LNCAP (cell line): ENCODE data around the gene ARMH3.

Source experiments
- TF ChIP-seq, protein P1 (sequence below): fragments of 450-650 bp; IDR thresholded peaks from 2 replicates; pipeline ENCODE4 v1.5.1; 2017; ENCODE audit warnings: mild to moderate bottlenecking

Gene ARMH3

DNA sequence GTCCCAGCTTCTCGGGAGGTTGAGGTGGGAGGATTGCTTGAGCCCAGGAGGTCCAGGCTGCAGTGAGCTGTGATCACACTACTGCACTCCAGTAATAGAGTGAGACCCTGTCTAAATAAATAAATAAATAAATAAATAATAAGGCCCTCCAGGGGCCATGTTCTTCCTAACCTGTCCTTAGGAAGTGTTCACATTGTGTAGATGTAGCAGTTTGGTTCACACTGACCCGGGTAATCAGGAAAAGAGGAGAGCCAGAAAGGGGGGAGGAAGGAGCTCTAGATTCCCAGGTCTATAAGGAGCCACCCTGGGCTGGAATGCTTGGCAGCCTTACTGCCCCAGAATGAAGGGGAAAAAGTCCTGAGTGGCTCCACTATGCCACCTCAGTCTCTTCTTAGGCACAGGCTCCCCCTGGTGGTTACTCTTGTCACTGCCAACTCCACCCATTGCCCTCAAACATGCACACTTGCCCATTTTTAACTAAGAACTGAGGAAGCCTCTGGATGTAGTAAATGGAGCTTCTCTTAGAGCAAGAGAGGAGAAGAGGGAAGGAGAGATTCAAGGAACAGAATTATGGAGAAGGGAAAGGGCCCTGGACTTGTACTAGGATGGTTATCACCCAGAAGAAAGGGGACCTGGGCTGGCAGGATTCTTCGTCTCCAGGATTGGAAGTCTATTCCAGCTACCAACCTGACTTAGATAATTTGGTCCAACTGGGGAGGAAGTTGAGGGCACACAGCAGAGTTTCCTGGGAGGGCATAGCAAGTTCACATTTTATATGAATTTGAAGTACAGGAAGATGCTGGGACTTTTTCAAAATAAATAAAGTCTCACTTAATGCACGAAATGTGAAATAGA, 16.9 kb upstream of the ARMH3 start:
- TF ChIP-seq, protein P1, sequence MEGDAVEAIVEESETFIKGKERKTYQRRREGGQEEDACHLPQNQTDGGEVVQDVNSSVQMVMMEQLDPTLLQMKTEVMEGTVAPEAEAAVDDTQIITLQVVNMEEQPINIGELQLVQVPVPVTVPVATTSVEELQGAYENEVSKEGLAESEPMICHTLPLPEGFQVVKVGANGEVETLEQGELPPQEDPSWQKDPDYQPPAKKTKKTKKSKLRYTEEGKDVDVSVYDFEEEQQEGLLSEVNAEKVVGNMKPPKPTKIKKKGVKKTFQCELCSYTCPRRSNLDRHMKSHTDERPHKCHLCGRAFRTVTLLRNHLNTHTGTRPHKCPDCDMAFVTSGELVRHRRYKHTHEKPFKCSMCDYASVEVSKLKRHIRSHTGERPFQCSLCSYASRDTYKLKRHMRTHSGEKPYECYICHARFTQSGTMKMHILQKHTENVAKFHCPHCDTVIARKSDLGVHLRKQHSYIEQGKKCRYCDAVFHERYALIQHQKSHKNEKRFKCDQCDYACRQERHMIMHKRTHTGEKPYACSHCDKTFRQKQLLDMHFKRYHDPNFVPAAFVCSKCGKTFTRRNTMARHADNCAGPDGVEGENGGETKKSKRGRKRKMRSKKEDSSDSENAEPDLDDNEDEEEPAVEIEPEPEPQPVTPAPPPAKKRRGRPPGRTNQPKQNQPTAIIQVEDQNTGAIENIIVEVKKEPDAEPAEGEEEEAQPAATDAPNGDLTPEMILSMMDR: peak; percentile 95

DNA sequence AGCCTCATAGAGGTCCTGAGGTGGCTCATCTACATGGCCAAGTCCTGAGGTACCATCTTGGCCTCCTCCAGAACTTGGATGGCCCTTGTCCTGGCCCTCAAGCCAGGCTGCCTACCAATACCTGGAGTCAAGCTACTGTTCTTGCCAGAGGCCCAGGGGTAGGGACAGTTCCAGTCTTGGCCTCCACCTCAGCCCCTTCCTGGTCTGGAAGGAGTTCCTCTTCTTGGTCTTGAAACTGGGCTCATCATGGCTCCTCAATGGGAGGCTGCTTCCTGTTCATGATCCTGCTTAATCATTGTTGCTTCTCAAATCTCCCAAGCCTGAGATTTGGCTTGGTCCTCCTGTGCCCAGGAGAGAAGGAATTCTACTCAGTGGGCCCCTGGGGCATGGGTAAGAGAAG, 13.1 kb upstream of the ARMH3 start:
- TF ChIP-seq, protein P1: no peak

- TF ChIP-seq, protein P1: no peak
These were observed 12.2 kb upstream of the ARMH3 start for GRCh38 chr10:102068216-102068615.

- TF ChIP-seq, protein P1: no peak
These were observed 11.3 kb upstream of the ARMH3 start for GRCh38 chr10:102067091-102067916.

DNA sequence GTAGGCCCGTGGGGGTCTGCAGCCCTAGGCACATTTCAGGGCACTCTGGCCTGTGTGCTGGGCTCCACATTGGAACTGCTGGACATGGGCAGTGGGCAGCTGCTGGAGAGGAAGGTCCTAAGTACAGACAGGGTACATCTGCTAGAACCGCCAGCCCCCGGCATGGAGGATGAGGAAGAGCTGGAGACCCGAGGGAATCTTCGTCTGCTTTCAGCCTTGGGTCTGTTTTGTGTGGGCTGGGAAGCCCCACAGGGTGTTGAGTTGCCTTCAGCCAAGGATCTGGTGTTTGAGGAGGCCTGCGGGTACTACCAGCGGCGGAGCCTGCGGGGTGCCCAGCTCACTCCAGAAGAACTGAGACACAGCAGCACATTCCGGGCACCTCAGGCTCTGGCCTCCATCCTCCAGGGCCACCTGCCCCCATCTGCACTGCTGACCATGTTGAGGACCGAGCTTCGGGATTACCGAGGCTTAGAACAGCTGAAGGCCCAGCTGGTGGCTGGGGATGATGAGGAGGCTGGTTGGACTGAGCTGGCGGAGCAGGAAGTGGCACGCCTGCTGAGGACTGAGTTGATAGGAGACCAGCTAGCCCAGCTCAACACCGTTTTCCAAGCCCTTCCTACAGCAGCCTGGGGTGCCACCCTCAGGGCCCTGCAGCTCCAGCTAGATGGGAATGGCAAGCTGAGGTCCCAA, 10.6 kb upstream of the ARMH3 start:
- TF ChIP-seq, protein P1: no peak

GRCh38 chr10:102065561-102066398, 9.8 kb upstream of the ARMH3 start:
- TF ChIP-seq, protein P1: no peak; the same call in 1 of the 2 replicates
